NB4 (cell line): ENCODE measurements around the gene GLOD4.

Experiments
- CTCF ChIP-seq: IDR thresholded peaks from one replicate; pipeline ENCODE4 v1.5.1; 2012; ENCODE audit warnings: low read depth, low read length
- MYC ChIP-seq: IDR thresholded peaks from 2 replicates; pipeline ENCODE4 v1.6.1; 2011; ENCODE audit warnings: low read depth, low read length
- POLR2A ChIP-seq: IDR thresholded peaks from 2 replicates; pipeline ENCODE4 v1.6.1; 2011; ENCODE audit warnings: mild to moderate bottlenecking; ENCODE audit not compliant: insufficient read length; ENCODE audit errors: extremely low read depth

GRCh38 chr17:746181-746580 is 35.9 kb downstream of the GLOD4 start:
- TF ChIP-seq CTCF (no peak), POLR2A (no peak), MYC (no peak)
